ENCODE results near the gene CTNNA2. TPM values are rescaled to one million over a fixed set of nuclear protein-coding genes. Genes with fewer than 3 reads are reported as not detected.

CTNNA2 gene
- total RNA-seq, 3 donors from 2014 or later, result 0.29 to 4.2 (median 1.1) TPM

GRCh38 chr2:80062298-80062697 is 549.4 kb downstream of the CTNNA2 start:
- no peak overlapping the region for H3K4me3 ChIP-seq
- H3K9me3 ChIP-seq, result no peaks in the 10 kb centered on the region
- TF ChIP-seq CTCF (IDR thresholded peaks at IDR 0.05), result no peak
- no peaks in the 10 kb centered on the region for H3K4me1 ChIP-seq (ENCODE audit: low read depth)
- ATAC-seq (no peak), DNase-seq (no peak)
- H3K36me3 ChIP-seq (ENCODE audit: low read depth), result no peaks in the 10 kb centered on the region
- intact Hi-C loops (cut with DNase I, micrococcal nuclease), result no loop called here

GRCh38 chr2:80068038-80068731 is 555.3 kb downstream of the CTNNA2 start:
- no peak for ATAC-seq
- intact Hi-C loops (cut with DNase I, micrococcal nuclease), result no loop called here

GRCh38 chr2:80070587-80070986 is 557.7 kb downstream of the CTNNA2 start:
- no peaks in the 10 kb centered on the region for H3K4me1 ChIP-seq (ENCODE audit: low read depth)
- no peaks in the 10 kb centered on the region for H3K36me3 ChIP-seq (ENCODE audit: low read depth)
- ATAC-seq, result no peak
- no peak overlapping the region for H3K4me3 ChIP-seq
- no peak for DNase-seq
- TF ChIP-seq CTCF (IDR thresholded peaks at IDR 0.05), result no peak
- intact Hi-C loops (cut with DNase I, micrococcal nuclease), result no loop called here
- H3K9me3 ChIP-seq, result no peaks in the 10 kb centered on the region

More at GRCh38 chr2:80068038-80068731, 555.3 kb downstream of the CTNNA2 start:
- TF ChIP-seq CTCF (IDR thresholded peaks at IDR 0.05), result no peak
- Histone ChIP-seq H3K9me3 (no peaks in the 10 kb centered on the region), H3K36me3 (ENCODE audit: low read depth) (no peaks in the 10 kb centered on the region), H3K4me3 (no peak overlapping the region), H3K4me1 (ENCODE audit: low read depth) (no peaks in the 10 kb centered on the region)
- DNase-seq, result no peak

- TF ChIP-seq CTCF (IDR thresholded peaks at IDR 0.05), result no peak
- ATAC-seq, result no peak
- Histone ChIP-seq H3K4me3 (no peak overlapping the region), H3K4me1 (ENCODE audit: low read depth) (no peaks in the 10 kb centered on the region), H3K36me3 (ENCODE audit: low read depth) (no peaks in the 10 kb centered on the region), H3K9me3 (no peaks in the 10 kb centered on the region)
- intact Hi-C loops (cut with DNase I, micrococcal nuclease), result no loop called here
- no peak for DNase-seq
These were observed 559.1 kb downstream of the CTNNA2 start for GRCh38 chr2:80071941-80072340.

GRCh38 chr2:80073134-80073561 is 560.3 kb downstream of the CTNNA2 start:
- Histone ChIP-seq H3K4me3 (no peak overlapping the region), H3K4me1 (ENCODE audit: low read depth) (no peaks in the 10 kb centered on the region), H3K36me3 (ENCODE audit: low read depth) (no peaks in the 10 kb centered on the region), H3K9me3 (no peaks in the 10 kb centered on the region)
- ATAC-seq (peak; percentile 78), DNase-seq (peak in 1 of 3 donors; percentile 62)
- peak; percentile 17 for TF ChIP-seq CTCF (IDR thresholded peaks at IDR 0.05)
- intact Hi-C loops (cut with DNase I, micrococcal nuclease), result no loop called here
